ENCODE measurements around the gene POLRMT.
A peak's percentile ranks its signal among the peaks of the same experiment; 100 is the strongest.
"Not testable (repeated sequence)": the region's sequence is repeated elsewhere in the genome, so short reads cannot be mapped to it uniquely, and the experiment has no call there.

Gene POLRMT

GRCh38 chr19:647566-648284 is 14.4 kb upstream of the POLRMT start:
- DNase-seq (ENCODE audit: low read depth in 2 of 2): no peak

- DNase-seq (ENCODE audit: low read depth in 2 of 2): no peak
These were observed 13.6 kb upstream of the POLRMT start for GRCh38 chr19:646779-647565.

GRCh38 chr19:645912-646778 is 12.8 kb upstream of the POLRMT start:
- no peak for DNase-seq (ENCODE audit: low read depth in 2 of 2)

GRCh38 chr19:644789-645188 is 11.5 kb upstream of the POLRMT start:
- DNase-seq (ENCODE audit: low read depth in 2 of 2): no peak

- no peak for DNase-seq (ENCODE audit: low read depth in 2 of 2)
These were observed 11.0 kb upstream of the POLRMT start for GRCh38 chr19:644363-644762.

GRCh38 chr19:643736-644135 is 10.4 kb upstream of the POLRMT start:
- DNase-seq (ENCODE audit: low read depth in 2 of 2): no peak

GRCh38 chr19:642767-643727 is 9.7 kb upstream of the POLRMT start:
- DNase-seq (ENCODE audit: low read depth in 2 of 2): no peak

- DNase-seq (ENCODE audit: low read depth in 2 of 2): no peak
These were observed 8.4 kb upstream of the POLRMT start for GRCh38 chr19:641702-642101.

- DNase-seq (ENCODE audit: low read depth in 2 of 2): no peak
These were observed 7.4 kb upstream of the POLRMT start for GRCh38 chr19:640606-641189.

- DNase-seq (ENCODE audit: low read depth in 2 of 2): no peak
These were observed 6.8 kb upstream of the POLRMT start for GRCh38 chr19:640161-640558.

- DNase-seq (ENCODE audit: low read depth in 2 of 2): peak; percentile 96 to 97
These were observed 6.2 kb upstream of the POLRMT start, which contains the start of gene FGF22 for GRCh38 chr19:639253-640160. TSS of gene FGF22 (plus strand) at chr19:639879. CDS start at chr19:639926, 47 bp downstream.

GRCh38 chr19:638906-639252 is 5.5 kb upstream of the POLRMT start:
- DNase-seq (ENCODE audit: low read depth in 2 of 2): no peak

- DNase-seq (ENCODE audit: low read depth in 2 of 2): no peak
These were observed 1.8 kb upstream of the POLRMT start for GRCh38 chr19:634975-635652.

GRCh38 chr19:633786-634639 is 676 bp upstream of the POLRMT start:
- DNase-seq (ENCODE audit: low read depth in 2 of 2): no peak

GRCh38 chr19:632579-633067 is 714 bp downstream of the POLRMT start:
- DNase-seq (ENCODE audit: low read depth in 2 of 2): no peak

GRCh38 chr19:629961-630714 is 3.2 kb downstream of the POLRMT start:
- no peak for DNase-seq (ENCODE audit: low read depth in 2 of 2)

- not testable (repeated sequence) for DNase-seq (ENCODE audit: low read depth in 2 of 2)
These were observed 3.8 kb downstream of the POLRMT start for GRCh38 chr19:629515-629914.

Measured in stimulated activated CD4-positive, alpha-beta T cell treated with anti-CD3 and anti-CD28 coated beads, Interleukin-1b, Interleukin-23, amount 100 ng/mL, for 1 hour (primary cell).